Mesendoderm (in vitro differentiated cells): ENCODE data around the gene TUBB3.

Experiments used
- DNase-seq: peaks from one replicate; pipeline ENCODE4 v3.0.0; 2013
- H2AK5ac ChIP-seq: 2 replicates; pipeline ENCODE4 v1.6.1; 2013; ENCODE audit warnings: low read length, inconsistent platforms
- H2BK120ac ChIP-seq: 2 replicates; pipeline ENCODE4 v1.6.1; 2013; ENCODE audit warnings: low read depth, mild to moderate bottlenecking, low read length, moderate library complexity, mixed read lengths
- H2BK15ac ChIP-seq: replicated peaks from 2 replicates; pipeline ENCODE4 v1.6.1; 2013; ENCODE audit warnings: low read depth, mild to moderate bottlenecking, moderate library complexity
- H2BK5ac ChIP-seq: 2 replicates; pipeline ENCODE4 v1.6.1; 2013; ENCODE audit warnings: low read length, inconsistent platforms
- H3K18ac ChIP-seq: 2 replicates; pipeline ENCODE4 v1.6.1; 2013; ENCODE audit warnings: mild to moderate bottlenecking, low read length, mixed read lengths
- H3K23ac ChIP-seq: one replicate; pipeline ENCODE4 v1.6.1; 2013; ENCODE audit warnings: low read length
- H3K27ac ChIP-seq: 2 replicates; pipeline ENCODE4 v1.5.1; 2013; ENCODE audit warnings: low read depth, mild to moderate bottlenecking, inconsistent platforms, low read length, moderate library complexity
- H3K27me3 ChIP-seq: 2 replicates; pipeline ENCODE4 v1.6.1; 2013; ENCODE audit warnings: low read length, control low read depth, mild to moderate bottlenecking, inconsistent platforms; ENCODE audit not compliant: insufficient read depth, poor library complexity
- H3K36me3 ChIP-seq: 2 replicates; pipeline ENCODE4 v1.6.1; 2013; ENCODE audit warnings: low read length, inconsistent platforms; ENCODE audit not compliant: control insufficient read depth, insufficient read depth
- H3K4ac ChIP-seq: one replicate; pipeline ENCODE4 v1.6.1; 2013; ENCODE audit warnings: low read depth, mild to moderate bottlenecking, low read length, moderate library complexity
- H3K4me1 ChIP-seq: 2 replicates; pipeline ENCODE4 v1.6.1; 2013; ENCODE audit warnings: low read depth, low read length, inconsistent platforms; ENCODE audit not compliant: control insufficient read depth
- H3K4me2 ChIP-seq: 2 replicates; pipeline ENCODE4 v1.6.1; 2013; ENCODE audit warnings: low read length
- H3K4me3 ChIP-seq: 2 replicates; pipeline ENCODE4 v1.5.1; 2013; ENCODE audit warnings: mild to moderate bottlenecking, low read length
- H3K56ac ChIP-seq: one replicate; pipeline ENCODE4 v1.6.1; 2013; ENCODE audit warnings: low read length
- H3K79me1 ChIP-seq: 2 replicates; pipeline ENCODE4 v1.6.1; 2013; ENCODE audit warnings: low read length, inconsistent platforms
- H3K79me2 ChIP-seq: 2 replicates; pipeline ENCODE4 v1.6.1; 2013; ENCODE audit warnings: mild to moderate bottlenecking, low read length; ENCODE audit not compliant: control insufficient read depth, insufficient read depth
- H3K9ac ChIP-seq: 2 replicates; pipeline ENCODE4 v1.6.1; 2013; ENCODE audit warnings: low read length, inconsistent platforms
- H4K5ac ChIP-seq: one replicate; pipeline ENCODE4 v1.6.1; 2013; ENCODE audit warnings: low read length
- H4K8ac ChIP-seq: one replicate; pipeline ENCODE4 v1.6.1; 2013; ENCODE audit warnings: low read depth, mild to moderate bottlenecking, control low read depth, low read length, moderate library complexity
- WGBS: extraction: QIAGEN DNeasy Blood & Tissue Kit; methylation state at CpG from one replicate; pipeline ENCODE4 v1.1.7; 2013; ENCODE audit warnings: low lambda C conversion rate, missing lambda C conversion rate; ENCODE audit not compliant: insufficient coverage; ENCODE audit errors: extremely low coverage; 5-methylcytosine and 5-hydroxymethylcytosine counted together

The TUBB3 gene

DNA sequence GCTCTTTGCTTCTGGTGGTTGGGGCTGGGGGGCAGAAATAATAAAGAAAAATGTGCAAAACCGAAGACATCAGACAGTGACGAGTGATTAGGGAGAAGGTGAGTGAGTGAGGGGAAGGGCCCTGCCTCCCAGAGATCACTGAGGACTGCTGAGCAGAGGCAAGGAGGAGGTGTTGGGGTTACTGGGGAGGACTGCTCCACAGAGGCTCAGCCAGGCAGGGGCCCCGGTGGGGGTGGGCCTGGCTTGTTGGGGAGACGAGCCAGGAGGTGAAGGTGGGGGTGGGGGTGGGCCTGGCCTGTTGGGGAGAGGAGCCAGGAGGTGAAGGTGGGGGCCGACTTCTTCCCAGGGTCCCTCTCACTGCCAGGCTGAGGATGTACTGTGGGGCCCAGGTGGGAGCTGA is 23.4 kb downstream of the TUBB3 start:
- H2BK15ac ChIP-seq: no peak overlapping the region
- no peaks in the 10 kb centered on the region for H3K4me1 ChIP-seq
- no peaks in the 10 kb centered on the region for H3K36me3 ChIP-seq
- no peaks in the 10 kb centered on the region for H3K79me2 ChIP-seq
- no peak overlapping the region for H3K9ac ChIP-seq
- no peak overlapping the region for H2BK120ac ChIP-seq
- H3K4me2 ChIP-seq: no peak overlapping the region
- no peak overlapping the region for H3K4me3 ChIP-seq
- no peaks in the 10 kb centered on the region for H3K79me1 ChIP-seq
- H2BK5ac ChIP-seq: no peak overlapping the region
- no peaks in the 10 kb centered on the region for H3K27me3 ChIP-seq
- H3K23ac ChIP-seq: no peak overlapping the region
- H2AK5ac ChIP-seq: no peak overlapping the region
- H3K4ac ChIP-seq: no peak overlapping the region
- H3K56ac ChIP-seq: no peak overlapping the region
- H3K18ac ChIP-seq: no peak overlapping the region
- DNase-seq: no peak
- no CpG with 5 or more reads among the region's 5 CpGs for WGBS
- no peak overlapping the region for H4K5ac ChIP-seq
- H3K27ac ChIP-seq: no peak overlapping the region
- no peak overlapping the region for H4K8ac ChIP-seq

DNA sequence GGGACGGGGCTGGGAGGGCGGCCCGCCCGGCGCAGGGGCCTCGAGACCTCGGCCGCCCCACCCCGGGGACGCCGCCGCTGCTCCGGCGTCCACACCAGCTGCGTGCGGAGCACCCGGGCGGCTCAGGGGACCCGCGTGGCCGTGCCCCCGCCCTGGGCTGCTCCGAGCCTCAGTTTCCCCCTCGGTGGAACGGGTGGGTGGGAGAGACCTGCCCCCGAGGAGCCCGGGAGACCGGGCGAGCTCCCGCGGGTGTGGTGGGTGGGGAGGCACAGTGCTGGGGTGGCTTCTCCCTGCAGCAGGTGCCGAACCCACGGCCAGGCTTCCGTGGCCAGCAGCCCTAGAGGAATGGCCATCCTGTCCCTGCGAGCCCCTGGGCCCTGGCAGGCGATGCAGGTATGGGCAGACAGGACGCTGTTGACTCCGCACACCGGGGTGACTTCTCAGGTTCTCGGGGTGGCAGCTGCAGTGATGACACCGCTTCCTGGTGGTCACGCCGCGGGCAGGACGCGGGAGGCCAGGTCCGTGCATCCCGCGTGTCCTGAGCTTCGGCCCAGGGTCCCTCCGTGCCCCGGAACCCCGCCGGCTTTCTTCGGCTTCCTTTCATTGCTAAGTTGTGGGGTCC is 26.1 kb downstream of the TUBB3 start:
- no peak overlapping the region for H2AK5ac ChIP-seq
- no peaks in the 10 kb centered on the region for H3K27me3 ChIP-seq
- peak overlapping the region; percentile 77 for H3K9ac ChIP-seq
- no peaks in the 10 kb centered on the region for H3K4me1 ChIP-seq
- H2BK120ac ChIP-seq: no peak overlapping the region
- no peak for DNase-seq
- H3K4ac ChIP-seq: no peak overlapping the region
- H3K18ac ChIP-seq: no peak overlapping the region
- H3K79me2 ChIP-seq: no peaks in the 10 kb centered on the region
- H4K8ac ChIP-seq: no peak overlapping the region
- no peak overlapping the region for H2BK5ac ChIP-seq
- H3K4me2 ChIP-seq: peak overlapping the region; percentile 61
- no peak overlapping the region for H4K5ac ChIP-seq
- no peak overlapping the region for H2BK15ac ChIP-seq
- H3K23ac ChIP-seq: no peak overlapping the region
- no peaks in the 10 kb centered on the region for H3K79me1 ChIP-seq
- H3K36me3 ChIP-seq: no peaks in the 10 kb centered on the region
- WGBS: no CpG with 5 or more reads among the region's 55 CpGs
- peak overlapping the region; percentile 80 for H3K56ac ChIP-seq
- peak overlapping the region; percentile 41 for H3K4me3 ChIP-seq
- no peak overlapping the region for H3K27ac ChIP-seq

- WGBS: no CpG with 5 or more reads among the region's 12 CpGs
Observed at GRCh38 chr16:89949756-89950155, 26.6 kb downstream of the TUBB3 start.

GRCh38 chr16:89951509-89951908 is 28.4 kb downstream of the TUBB3 start:
- no CpG with 5 or more reads among the region's 5 CpGs for WGBS
- Histone ChIP-seq H3K23ac (no peak overlapping the region), H2BK120ac (no peak overlapping the region), H2BK5ac (no peak overlapping the region), H3K36me3 (no peaks in the 10 kb centered on the region), H3K4me2 (no peak overlapping the region), H4K5ac (no peak overlapping the region), H3K4me1 (no peaks in the 10 kb centered on the region), H3K56ac (no peak overlapping the region), H3K4me3 (no peak overlapping the region), H2AK5ac (no peak overlapping the region), H4K8ac (no peak overlapping the region), H3K27ac (no peak overlapping the region), H3K27me3 (no peaks in the 10 kb centered on the region), H3K9ac (no peak overlapping the region), H3K18ac (no peak overlapping the region), H3K79me2 (no peaks in the 10 kb centered on the region), H2BK15ac (no peak overlapping the region), H3K4ac (no peak overlapping the region), H3K79me1 (no peaks in the 10 kb centered on the region)
- no peak for DNase-seq

More at GRCh38 chr16:89949756-89950155, 26.6 kb downstream of the TUBB3 start:
- no peak overlapping the region for H3K23ac ChIP-seq
- H3K18ac ChIP-seq: no peak overlapping the region
- H3K56ac ChIP-seq: no peak overlapping the region
- no peaks in the 10 kb centered on the region for H3K79me2 ChIP-seq
- no peak overlapping the region for H3K9ac ChIP-seq
- H3K4me2 ChIP-seq: peak overlapping the region; percentile 61
- no peaks in the 10 kb centered on the region for H3K36me3 ChIP-seq
- no peak overlapping the region for H2BK120ac ChIP-seq
- H2AK5ac ChIP-seq: no peak overlapping the region
- no peak overlapping the region for H3K4me3 ChIP-seq
- no peaks in the 10 kb centered on the region for H3K4me1 ChIP-seq
- H3K79me1 ChIP-seq: no peaks in the 10 kb centered on the region
- no peak overlapping the region for H2BK5ac ChIP-seq
- H4K5ac ChIP-seq: no peak overlapping the region
- no peak overlapping the region for H3K4ac ChIP-seq
- no peak for DNase-seq
- no peak overlapping the region for H2BK15ac ChIP-seq
- no peak overlapping the region for H3K27ac ChIP-seq
- no peak overlapping the region for H4K8ac ChIP-seq
- no peaks in the 10 kb centered on the region for H3K27me3 ChIP-seq

GRCh38 chr16:89952049-89952448 is 28.9 kb downstream of the TUBB3 start:
- H3K4me1 ChIP-seq: no peaks in the 10 kb centered on the region
- no peak overlapping the region for H2BK120ac ChIP-seq
- no peaks in the 10 kb centered on the region for H3K79me1 ChIP-seq
- no peak overlapping the region for H3K23ac ChIP-seq
- no peak overlapping the region for H2BK5ac ChIP-seq
- no peaks in the 10 kb centered on the region for H3K36me3 ChIP-seq
- H2AK5ac ChIP-seq: no peak overlapping the region
- H3K27ac ChIP-seq: no peak overlapping the region
- no peak overlapping the region for H4K8ac ChIP-seq
- no peak overlapping the region for H3K9ac ChIP-seq
- DNase-seq: no peak
- no peak overlapping the region for H3K4ac ChIP-seq
- H3K79me2 ChIP-seq: no peaks in the 10 kb centered on the region
- H3K56ac ChIP-seq: no peak overlapping the region
- H3K4me3 ChIP-seq: no peak overlapping the region
- H3K4me2 ChIP-seq: no peak overlapping the region
- H2BK15ac ChIP-seq: no peak overlapping the region
- H3K27me3 ChIP-seq: no peaks in the 10 kb centered on the region
- H3K18ac ChIP-seq: no peak overlapping the region
- H4K5ac ChIP-seq: no peak overlapping the region
- no CpG with 5 or more reads among the region's 12 CpGs for WGBS

GRCh38 chr16:89952551-89952950 is 29.4 kb downstream of the TUBB3 start:
- H3K56ac ChIP-seq: no peak overlapping the region
- no peak overlapping the region for H2AK5ac ChIP-seq
- no peak for DNase-seq
- H4K8ac ChIP-seq: no peak overlapping the region
- H3K9ac ChIP-seq: no peak overlapping the region
- no peak overlapping the region for H4K5ac ChIP-seq
- H3K4ac ChIP-seq: no peak overlapping the region
- H3K18ac ChIP-seq: no peak overlapping the region
- H3K4me1 ChIP-seq: no peaks in the 10 kb centered on the region
- H3K79me1 ChIP-seq: no peaks in the 10 kb centered on the region
- H2BK15ac ChIP-seq: no peak overlapping the region
- no peaks in the 10 kb centered on the region for H3K27me3 ChIP-seq
- H2BK5ac ChIP-seq: no peak overlapping the region
- H2BK120ac ChIP-seq: no peak overlapping the region
- H3K4me2 ChIP-seq: no peak overlapping the region
- no peaks in the 10 kb centered on the region for H3K36me3 ChIP-seq
- H3K4me3 ChIP-seq: no peak overlapping the region
- no peaks in the 10 kb centered on the region for H3K79me2 ChIP-seq
- no peak overlapping the region for H3K27ac ChIP-seq
- H3K23ac ChIP-seq: no peak overlapping the region
- no CpG with 5 or more reads among the region's 6 CpGs for WGBS
